ENCODE data around the gene CLIC3. TPM values are rescaled to one million over a fixed set of nuclear protein-coding genes. Genes with fewer than 3 reads are reported as not detected.
"Not testable (repeated sequence)": the region's sequence is repeated elsewhere in the genome, so short reads cannot be mapped to it uniquely, and the experiment has no call there.

The CLIC3 gene
- total RNA-seq, 2 experiments from 2014 or later, result not detected

DNA sequence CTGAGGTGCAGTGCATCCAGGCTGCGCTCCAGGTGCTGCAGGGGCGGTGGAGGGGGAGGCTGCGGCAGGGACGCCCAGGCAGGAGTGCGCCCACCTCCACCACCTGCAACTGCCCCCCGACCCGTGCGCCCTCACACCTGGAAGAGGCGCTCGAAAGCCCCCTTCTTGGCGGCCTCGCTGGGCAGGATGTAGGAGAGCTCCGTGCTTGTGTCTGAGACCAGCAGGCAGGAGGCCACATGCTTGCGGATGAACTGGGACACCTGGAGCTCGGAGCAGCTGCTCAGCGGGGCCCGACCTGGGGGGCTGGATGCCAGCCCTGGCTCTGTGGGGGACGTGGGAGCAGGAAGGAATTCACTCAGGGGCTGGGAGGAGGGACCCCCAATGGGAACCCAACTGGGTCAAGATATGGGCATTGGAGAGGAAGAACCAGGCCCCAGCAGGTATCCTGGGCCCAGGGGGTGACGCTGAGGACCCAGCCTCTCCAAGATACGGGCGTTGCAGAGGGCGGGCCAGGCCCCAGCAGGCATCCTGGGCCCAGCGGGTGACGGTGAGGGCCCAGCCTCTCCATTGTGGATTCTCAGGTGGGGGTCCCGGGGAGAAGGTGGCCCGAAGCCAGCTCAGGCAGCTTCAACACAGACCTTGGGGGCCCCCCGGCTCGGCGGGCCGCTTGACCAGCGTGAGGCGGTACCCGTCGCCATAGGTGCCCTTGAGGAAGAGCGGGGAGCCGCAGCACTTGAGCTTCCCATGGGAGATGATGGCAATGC, 18.6 kb upstream of the CLIC3 start:
- DNase-seq, result no peak
- Mint-ChIP-seq H3K36me3 (no peaks in the 10 kb centered on the region), H3K4me3 (no peak overlapping the region), H3K27ac (no peak overlapping the region), H3K27me3 (no peaks in the 10 kb centered on the region), H3K4me1 (no peaks in the 10 kb centered on the region), H3K9me3 (no peaks in the 10 kb centered on the region)

DNA sequence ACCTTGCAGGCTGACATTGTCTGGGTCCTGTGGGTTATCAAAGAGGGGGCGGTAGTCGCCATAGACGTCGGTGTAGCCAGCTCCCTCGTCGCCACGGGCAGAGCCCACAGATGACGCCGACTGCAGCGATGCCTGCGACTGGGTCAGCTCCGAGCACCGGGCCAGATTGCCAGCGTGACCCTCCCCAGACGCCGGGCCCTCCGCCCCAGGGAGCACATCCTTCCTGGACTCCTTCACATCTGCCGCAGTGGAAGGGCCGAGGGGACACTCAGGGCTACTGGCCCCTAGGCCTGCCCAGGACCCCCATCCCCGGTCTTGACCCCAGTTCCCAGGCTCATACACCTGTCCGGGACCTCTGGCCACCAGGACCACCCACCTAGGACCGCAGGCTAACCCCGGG, 17.8 kb upstream of the CLIC3 start:
- no peaks in the 10 kb centered on the region for H3K4me1 Mint-ChIP-seq
- no peaks in the 10 kb centered on the region for H3K9me3 Mint-ChIP-seq
- no peaks in the 10 kb centered on the region for H3K36me3 Mint-ChIP-seq
- no peaks in the 10 kb centered on the region for H3K27me3 Mint-ChIP-seq
- H3K27ac Mint-ChIP-seq, result no peak overlapping the region
- H3K4me3 Mint-ChIP-seq, result no peak overlapping the region
- DNase-seq, result no peak

DNA sequence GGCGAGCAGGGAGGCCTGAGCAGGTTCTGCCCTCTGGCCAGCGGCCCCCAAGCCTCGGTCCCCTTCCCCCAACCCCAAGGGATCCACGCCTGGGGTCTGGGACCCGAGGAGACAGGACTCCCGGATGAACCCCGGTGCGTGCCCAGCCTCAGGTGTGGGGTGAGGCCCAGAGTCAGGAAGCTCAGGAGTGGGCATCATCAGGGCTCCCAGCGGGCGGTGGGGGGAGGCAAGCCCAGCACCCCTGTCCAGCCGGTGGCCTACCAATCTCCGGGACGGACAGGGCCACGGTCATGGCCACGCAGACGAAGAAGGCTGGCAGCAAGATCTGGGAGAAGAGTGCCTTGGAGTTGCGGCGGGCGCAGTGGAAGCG, 17.2 kb upstream of the CLIC3 start:
- no peak for DNase-seq
- H3K36me3 Mint-ChIP-seq, result no peaks in the 10 kb centered on the region
- no peak overlapping the region for H3K27ac Mint-ChIP-seq
- H3K27me3 Mint-ChIP-seq, result no peaks in the 10 kb centered on the region
- no peak overlapping the region for H3K4me3 Mint-ChIP-seq
- no peaks in the 10 kb centered on the region for H3K9me3 Mint-ChIP-seq
- H3K4me1 Mint-ChIP-seq, result no peaks in the 10 kb centered on the region

DNA sequence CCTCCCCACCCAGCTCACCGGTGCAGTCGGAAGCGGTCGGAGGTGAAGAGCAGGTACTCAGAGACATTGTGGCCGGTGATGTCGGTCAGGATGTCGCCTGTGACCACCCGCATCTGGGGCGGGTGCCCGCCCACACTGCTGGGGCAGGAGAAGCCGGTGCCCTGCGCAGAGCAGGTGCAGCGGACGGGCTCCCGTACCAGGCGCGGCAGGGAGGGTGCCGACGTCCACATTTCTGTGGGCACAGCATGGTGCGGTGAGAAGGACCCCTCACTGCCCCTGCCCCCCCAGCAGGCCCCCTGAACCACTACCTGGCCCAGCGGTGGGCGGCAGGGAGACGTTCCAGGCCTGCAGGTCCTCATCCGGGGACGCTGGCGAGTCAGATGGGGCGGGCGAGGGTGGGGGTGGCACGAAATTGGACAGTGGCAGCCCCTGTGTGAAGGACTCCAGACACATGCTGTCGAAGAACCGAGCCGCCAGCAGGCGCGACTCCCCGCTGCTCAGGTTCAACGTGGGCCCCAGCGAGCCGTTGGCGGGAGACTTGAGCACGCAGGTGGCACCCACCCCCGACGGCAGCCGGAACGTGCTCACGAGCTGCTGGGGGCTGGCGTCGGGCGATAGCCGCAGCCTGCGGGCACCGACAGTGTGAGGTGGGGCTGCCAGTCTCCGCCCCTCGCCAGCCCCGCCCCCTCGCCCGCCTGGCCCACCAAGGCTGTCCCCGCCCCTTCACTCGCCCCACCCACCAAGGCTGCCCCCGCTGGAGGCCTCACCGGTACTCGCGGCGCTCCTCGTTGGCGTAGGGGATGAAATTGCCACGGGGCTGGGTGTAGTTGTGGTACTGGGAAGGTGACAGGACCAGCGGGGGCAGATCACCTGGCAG, 16.6 kb upstream of the CLIC3 start:
- Mint-ChIP-seq H3K4me3 (no peak overlapping the region), H3K36me3 (no peaks in the 10 kb centered on the region), H3K4me1 (no peaks in the 10 kb centered on the region), H3K27me3 (no peaks in the 10 kb centered on the region), H3K9me3 (no peaks in the 10 kb centered on the region), H3K27ac (no peak overlapping the region)
- no peak for DNase-seq

DNA sequence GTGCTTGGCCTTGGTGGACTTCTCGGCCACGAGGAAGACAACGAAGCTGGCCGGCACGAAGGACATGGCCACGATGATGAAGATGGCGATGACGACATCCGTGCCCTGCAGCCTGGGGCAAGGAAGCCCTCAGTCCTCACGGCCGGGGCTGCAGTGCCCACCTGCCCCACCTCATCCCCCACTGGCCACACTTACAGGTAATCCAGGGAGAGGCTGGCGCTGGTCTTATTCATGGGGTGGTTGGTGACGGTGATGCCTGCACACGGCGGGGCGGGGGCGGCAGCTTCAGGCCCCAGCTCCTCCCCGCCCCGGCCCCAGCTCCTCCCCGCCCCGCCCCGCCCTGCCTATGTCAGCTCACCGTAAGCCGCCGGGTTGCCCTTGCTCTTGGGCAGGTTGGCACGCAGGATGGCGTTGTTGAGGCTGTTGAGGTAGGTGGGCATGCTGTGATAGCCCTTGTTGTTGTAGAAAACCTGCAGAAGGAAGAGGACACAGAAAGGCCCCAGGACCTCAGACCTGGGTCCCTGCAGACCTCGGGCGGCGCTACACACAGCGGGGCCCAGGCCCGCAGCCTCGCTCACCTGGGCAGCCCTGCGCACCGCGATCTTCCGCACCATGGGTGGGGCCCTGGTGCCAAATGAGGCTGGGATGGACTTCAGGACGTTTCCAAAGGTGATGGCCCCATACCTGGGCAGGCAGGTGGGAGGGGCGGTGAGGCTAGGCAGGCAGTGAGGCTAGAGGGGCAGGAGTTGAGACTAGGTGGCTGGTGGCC, 15.7 kb upstream of the CLIC3 start:
- no peak overlapping the region for H3K27ac Mint-ChIP-seq
- no peak for DNase-seq
- no peaks in the 10 kb centered on the region for H3K36me3 Mint-ChIP-seq
- no peaks in the 10 kb centered on the region for H3K9me3 Mint-ChIP-seq
- no peaks in the 10 kb centered on the region for H3K4me1 Mint-ChIP-seq
- H3K27me3 Mint-ChIP-seq, result no peaks in the 10 kb centered on the region
- H3K4me3 Mint-ChIP-seq, result no peak overlapping the region

DNA sequence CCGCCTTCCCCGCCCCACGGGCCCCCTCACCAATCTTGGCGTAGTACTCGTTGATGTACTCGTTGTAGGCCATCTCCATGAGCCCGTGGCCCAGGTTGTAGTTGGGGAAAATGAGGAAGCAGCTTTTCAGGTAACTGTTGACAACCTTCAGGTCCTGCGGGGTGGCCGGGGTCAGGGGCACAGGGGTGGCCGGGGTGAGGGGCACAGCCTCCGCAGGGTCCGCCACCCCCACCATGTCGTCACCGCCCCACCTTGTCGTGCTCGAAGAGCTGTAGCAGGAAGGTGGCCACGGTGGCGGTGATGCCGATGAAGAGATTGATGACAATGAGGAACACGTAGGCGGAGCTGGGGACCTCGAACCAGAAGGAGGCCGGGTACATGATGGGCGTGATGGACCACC, 14.8 kb upstream of the CLIC3 start:
- H3K36me3 Mint-ChIP-seq, result no peaks in the 10 kb centered on the region
- H3K4me1 Mint-ChIP-seq, result peaks cover 4% of the 10 kb centered on the region
- no peak overlapping the region for H3K4me3 Mint-ChIP-seq
- no peak for DNase-seq
- H3K9me3 Mint-ChIP-seq, result no peaks in the 10 kb centered on the region
- H3K27ac Mint-ChIP-seq, result no peak overlapping the region
- no peaks in the 10 kb centered on the region for H3K27me3 Mint-ChIP-seq

DNA sequence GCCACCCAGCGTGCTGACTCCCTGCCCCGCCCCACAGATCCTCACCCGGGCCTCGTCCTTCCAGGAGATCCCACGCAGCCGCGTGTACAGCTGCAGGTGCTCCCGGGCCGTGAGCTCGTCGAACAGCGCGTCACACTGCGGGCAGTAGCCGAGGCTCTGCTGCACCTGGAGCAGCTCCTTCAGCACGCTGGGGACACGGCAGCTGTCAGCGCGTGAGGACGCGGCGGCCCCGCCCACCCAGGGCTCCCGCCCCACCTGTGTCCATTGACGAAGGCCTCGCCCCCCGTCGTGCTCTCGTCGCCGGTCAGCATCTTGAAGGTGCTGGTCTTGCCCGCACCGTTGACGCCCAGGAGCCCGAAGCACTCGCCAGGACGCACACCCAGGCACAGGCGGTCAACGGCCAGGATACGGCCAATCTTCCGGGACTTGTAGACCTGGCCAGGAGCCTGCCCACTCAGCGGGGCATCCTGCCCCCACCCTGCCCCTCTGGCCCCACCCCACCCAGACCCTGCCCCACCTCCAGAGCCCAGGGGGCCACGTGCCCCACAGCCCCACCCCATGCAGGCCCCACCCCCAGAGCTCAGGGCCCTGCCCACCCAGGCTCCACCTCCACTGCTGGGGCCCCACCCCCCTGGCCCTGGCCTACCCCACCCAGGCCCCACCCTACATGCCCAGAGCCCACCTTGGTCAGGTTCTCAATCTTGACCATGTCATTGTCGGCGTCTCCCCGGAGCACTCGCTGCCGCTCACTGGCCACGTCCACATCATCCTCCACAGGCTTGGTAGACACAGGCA, 13.8 kb upstream of the CLIC3 start:
- Mint-ChIP-seq H3K36me3 (no peaks in the 10 kb centered on the region), H3K27me3 (no peaks in the 10 kb centered on the region), H3K27ac (no peak overlapping the region), H3K9me3 (no peaks in the 10 kb centered on the region), H3K4me1 (peaks cover 9% of the 10 kb centered on the region), H3K4me3 (no peak overlapping the region)
- DNase-seq, result no peak

DNA sequence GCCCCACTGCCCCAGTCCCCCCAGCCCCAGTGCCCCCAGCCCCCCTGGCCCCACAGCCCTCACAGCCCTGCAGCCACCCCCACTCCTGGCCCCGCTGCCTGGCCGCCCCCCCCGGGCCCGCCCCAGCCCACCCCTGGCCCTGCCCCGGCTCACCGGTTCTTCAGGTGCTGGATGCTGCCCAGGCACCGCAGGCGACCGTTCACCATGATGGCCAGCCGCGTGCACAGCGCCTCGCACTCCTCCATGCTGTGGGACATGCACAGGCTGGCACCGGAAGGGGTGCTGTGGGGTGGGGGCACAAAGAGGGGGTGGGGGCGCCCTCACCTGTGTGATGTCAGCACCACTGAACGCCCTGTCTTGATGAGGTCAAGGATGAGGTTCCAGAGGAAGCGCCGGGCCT, 12.8 kb upstream of the CLIC3 start:
- no peaks in the 10 kb centered on the region for H3K36me3 Mint-ChIP-seq
- no peak overlapping the region for H3K27ac Mint-ChIP-seq
- DNase-seq, result no peak
- H3K4me1 Mint-ChIP-seq, result peaks cover 9% of the 10 kb centered on the region
- H3K27me3 Mint-ChIP-seq, result no peaks in the 10 kb centered on the region
- no peak overlapping the region for H3K4me3 Mint-ChIP-seq
- no peaks in the 10 kb centered on the region for H3K9me3 Mint-ChIP-seq

DNA sequence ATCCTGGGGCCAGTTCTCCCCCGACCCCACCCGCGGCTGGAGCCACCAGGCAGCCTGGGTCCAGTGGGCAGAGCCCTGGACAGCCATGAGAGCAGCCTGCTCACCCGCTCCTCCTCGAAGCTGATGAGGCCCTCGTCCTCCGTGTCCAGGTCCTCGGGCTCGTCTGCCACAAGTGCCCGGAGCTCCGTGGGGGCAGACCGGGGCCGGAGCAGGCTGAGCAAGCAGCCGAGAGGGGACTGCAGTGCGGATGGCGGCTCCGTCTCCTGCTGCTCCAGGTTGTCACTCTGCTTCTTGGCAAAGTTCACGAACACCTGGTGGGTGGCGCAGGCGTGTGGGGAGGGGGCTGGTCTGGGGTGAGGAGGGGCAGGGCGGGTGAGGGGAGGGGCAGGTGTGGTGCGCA, 11.9 kb upstream of the CLIC3 start:
- Mint-ChIP-seq H3K4me3 (no peak overlapping the region), H3K9me3 (no peaks in the 10 kb centered on the region), H3K27me3 (no peaks in the 10 kb centered on the region), H3K4me1 (peaks cover 9% of the 10 kb centered on the region), H3K27ac (no peak overlapping the region), H3K36me3 (no peaks in the 10 kb centered on the region)
- no peak for DNase-seq

DNA sequence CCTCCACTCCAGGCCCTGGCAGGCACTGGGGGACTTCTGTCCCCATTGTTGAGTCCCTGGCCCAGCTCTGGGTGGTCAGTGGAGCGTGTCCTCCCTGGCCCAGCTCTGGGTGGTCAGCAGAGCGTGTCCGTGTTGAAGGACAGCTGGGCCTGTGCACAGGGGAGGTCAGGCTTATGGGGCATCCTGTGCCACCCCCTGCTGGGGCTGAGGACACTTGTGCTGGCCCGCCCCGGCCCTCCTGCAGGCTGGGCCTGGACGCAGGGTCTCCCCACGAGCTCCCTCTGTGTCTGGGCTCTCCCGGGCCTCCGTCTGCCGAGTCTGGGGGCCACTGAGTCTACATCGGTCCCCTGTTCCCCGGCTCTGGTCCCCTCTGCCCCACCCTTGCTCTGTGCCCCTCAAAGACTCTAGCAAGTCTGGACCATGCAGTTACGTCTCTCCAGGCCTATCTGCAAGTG, 11.5 kb upstream of the CLIC3 start:
- no peak overlapping the region for H3K4me3 Mint-ChIP-seq
- no peaks in the 10 kb centered on the region for H3K9me3 Mint-ChIP-seq
- no peaks in the 10 kb centered on the region for H3K36me3 Mint-ChIP-seq
- H3K27ac Mint-ChIP-seq, result no peak overlapping the region
- no peak for DNase-seq
- H3K27me3 Mint-ChIP-seq, result no peaks in the 10 kb centered on the region
- H3K4me1 Mint-ChIP-seq, result peaks cover 9% of the 10 kb centered on the region

DNA sequence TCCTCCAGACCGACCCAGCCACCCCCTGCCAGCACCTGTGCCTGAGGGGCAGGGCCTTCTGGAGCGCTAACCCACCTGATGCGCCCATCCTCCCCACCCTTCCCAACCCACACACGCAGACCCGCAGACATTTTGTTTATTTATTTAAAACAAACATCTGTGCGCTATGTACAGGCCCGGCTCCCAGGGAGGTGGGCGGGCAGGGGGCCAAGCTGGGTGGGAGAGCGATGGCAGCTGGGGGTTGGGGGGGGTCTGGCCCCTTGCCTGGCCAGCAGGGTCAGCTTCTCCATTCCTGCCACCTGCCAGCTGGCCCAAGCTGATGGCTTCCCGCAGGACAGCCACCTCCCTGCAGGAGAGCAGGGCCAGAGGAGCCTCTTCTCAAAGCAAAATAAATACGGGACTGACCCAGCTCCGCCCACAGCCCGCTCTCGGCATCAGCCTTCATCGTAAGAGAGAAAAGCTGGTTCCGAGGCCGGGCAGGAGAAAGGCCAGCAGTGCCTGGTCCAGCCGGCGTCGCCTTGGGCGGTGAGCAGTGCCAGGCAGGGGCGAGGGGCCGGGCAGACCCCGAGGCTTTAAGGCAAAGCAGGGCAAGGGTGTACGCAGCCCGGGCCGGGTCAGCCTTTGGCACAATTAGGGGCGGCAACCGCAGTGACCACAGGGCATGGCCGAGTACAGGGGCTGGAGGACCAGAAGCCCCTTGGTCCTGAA, 10.9 kb upstream of the CLIC3 start:
- Mint-ChIP-seq H3K4me3 (no peak overlapping the region), H3K4me1 (peaks cover 9% of the 10 kb centered on the region), H3K27me3 (no peaks in the 10 kb centered on the region), H3K27ac (no peak overlapping the region), H3K36me3 (no peaks in the 10 kb centered on the region), H3K9me3 (no peaks in the 10 kb centered on the region)
- no peak for DNase-seq

DNA sequence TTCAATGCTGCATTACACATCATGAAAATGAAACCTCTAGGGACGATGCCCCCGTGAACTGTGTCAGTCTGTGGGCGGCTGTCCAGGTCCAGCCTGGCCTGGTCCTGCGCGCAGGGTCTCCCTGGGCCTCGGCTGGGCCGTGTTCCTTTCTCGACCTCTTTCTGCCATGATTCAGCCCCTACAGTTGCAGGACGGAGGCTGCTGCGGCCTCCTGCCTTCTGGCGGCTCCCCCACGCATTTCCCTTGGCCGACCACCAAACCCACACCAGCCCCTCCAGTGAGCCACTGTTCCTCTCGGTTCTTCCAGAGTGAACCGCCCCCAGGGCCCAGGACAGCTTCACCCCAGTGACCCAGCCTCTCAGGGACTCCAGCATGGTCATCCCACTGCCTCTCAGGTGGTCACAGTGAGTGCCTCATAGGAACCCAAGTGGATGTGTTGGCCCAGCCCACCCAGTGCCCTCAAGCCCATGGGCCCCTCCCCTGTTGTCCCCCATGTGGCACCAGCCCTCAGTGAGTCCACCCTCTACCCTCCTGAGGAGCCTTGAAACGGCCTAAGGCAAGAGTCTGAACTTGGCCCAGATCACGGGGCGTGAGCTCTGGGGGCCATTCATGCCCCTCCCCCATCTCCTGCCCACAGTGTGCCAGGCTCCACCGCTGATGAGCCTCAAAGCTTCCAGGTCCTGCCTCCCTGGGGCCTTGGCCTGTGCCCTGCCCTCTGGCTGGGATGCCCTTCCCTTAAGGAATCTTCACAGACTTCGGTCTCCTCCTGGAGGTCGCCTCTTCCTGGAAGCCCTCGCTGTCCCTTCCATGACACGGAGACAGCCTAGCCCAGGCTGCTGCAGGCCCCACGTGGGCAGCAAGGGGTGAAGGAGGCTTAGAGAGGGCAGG, 10.0 kb upstream of the CLIC3 start:
- no peak overlapping the region for H3K4me3 Mint-ChIP-seq
- DNase-seq, result no peak
- H3K27me3 Mint-ChIP-seq, result no peaks in the 10 kb centered on the region
- no peaks in the 10 kb centered on the region for H3K9me3 Mint-ChIP-seq
- no peaks in the 10 kb centered on the region for H3K36me3 Mint-ChIP-seq
- H3K27ac Mint-ChIP-seq, result no peak overlapping the region
- H3K4me1 Mint-ChIP-seq, result peaks cover 9% of the 10 kb centered on the region

DNA sequence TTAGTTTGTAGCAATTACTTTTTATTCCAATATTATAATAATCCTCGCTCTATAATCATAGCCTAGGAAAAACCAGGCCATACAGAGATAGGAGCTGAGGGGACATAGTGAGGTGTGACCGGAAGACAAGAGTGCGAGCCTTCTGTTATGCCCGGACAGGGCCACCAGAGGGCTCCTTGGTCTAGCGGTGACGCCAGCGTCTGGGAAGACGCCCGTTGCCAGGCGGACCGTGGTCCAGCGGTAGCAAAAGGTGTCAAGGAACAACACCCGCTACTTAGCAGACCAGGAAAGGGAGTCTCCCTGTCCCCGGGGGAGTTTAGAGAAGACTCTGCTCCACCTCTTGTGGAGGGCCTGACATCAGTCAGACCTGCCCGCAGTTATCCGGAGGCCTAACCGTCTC, 7.9 kb upstream of the CLIC3 start:
- H3K4me1 Mint-ChIP-seq, result peaks cover 22% of the 10 kb centered on the region
- not testable (repeated sequence) for H3K4me3 Mint-ChIP-seq, H3K27ac Mint-ChIP-seq

More for the DNA sequence above, 7.9 kb upstream of the CLIC3 start:
- not testable (repeated sequence) for H3K27me3 Mint-ChIP-seq, DNase-seq, H3K9me3 Mint-ChIP-seq, H3K36me3 Mint-ChIP-seq
